ENCODE results near the gene DRD2. TPM values are rescaled to one million over a fixed set of nuclear protein-coding genes. Genes with fewer than 3 reads are reported as not detected.
"Not testable (repeated sequence)": the region's sequence is repeated elsewhere in the genome, so short reads cannot be mapped to it uniquely, and the experiment has no call there.

Gene DRD2
- not detected in 2 replicates for total RNA-seq (2014; rRNA removed; shearing (Covaris generic))

GRCh38 chr11:113475160-113475761 lies at the start of gene DRD2:
Gene DRD2, minus strand, starts transcription at chr11:113475398. Its CDS starts 50,747 bp downstream, at chr11:113424651.
- no peak for DNase-seq (ENCODE audit: low spot score)
- in situ Hi-C loops (cut with HindIII; ENCODE audit: low sequenced_read_pairs), result no loop called here

GRCh38 chr11:113523906-113524305 lies 48.7 kb upstream of the DRD2 start:
- DNase-seq (ENCODE audit: low spot score); in situ Hi-C loops (cut with HindIII; ENCODE audit: low sequenced_read_pairs): not testable (repeated sequence)

- no peak for DNase-seq (ENCODE audit: low spot score)
- in situ Hi-C loops (cut with HindIII; ENCODE audit: low sequenced_read_pairs), result no loop called here
These were observed 46.7 kb upstream of the DRD2 start for GRCh38 chr11:113521737-113522517.

GRCh38 chr11:113519989-113520613 lies 44.9 kb upstream of the DRD2 start:
- no peak for DNase-seq (ENCODE audit: low spot score)
- in situ Hi-C loops (cut with HindIII; ENCODE audit: low sequenced_read_pairs), result no loop called here

- in situ Hi-C loops (cut with HindIII; ENCODE audit: low sequenced_read_pairs), result no loop called here
These were observed 43.7 kb upstream of the DRD2 start for GRCh38 chr11:113518716-113519495.

GRCh38 chr11:113517361-113517760 lies 42.2 kb upstream of the DRD2 start:
- no peak for DNase-seq (ENCODE audit: low spot score)

More at GRCh38 chr11:113518716-113519495, 43.7 kb upstream of the DRD2 start:
- no peak for DNase-seq (ENCODE audit: low spot score)

GRCh38 chr11:113514856-113515255 lies 39.7 kb upstream of the DRD2 start:
- in situ Hi-C loops (cut with HindIII; ENCODE audit: low sequenced_read_pairs), result no loop called here

More at GRCh38 chr11:113517361-113517760, 42.2 kb upstream of the DRD2 start:
- in situ Hi-C loops (cut with HindIII; ENCODE audit: low sequenced_read_pairs), result no loop called here

GRCh38 chr11:113507341-113507740 lies 32.1 kb upstream of the DRD2 start:
- in situ Hi-C loops (cut with HindIII; ENCODE audit: low sequenced_read_pairs), result no loop called here
- DNase-seq (ENCODE audit: low spot score), result no peak

More at GRCh38 chr11:113514856-113515255, 39.7 kb upstream of the DRD2 start:
- DNase-seq (ENCODE audit: low spot score), result no peak

GRCh38 chr11:113506893-113507292 lies 31.7 kb upstream of the DRD2 start:
- DNase-seq (ENCODE audit: low spot score), result no peak
- in situ Hi-C loops (cut with HindIII; ENCODE audit: low sequenced_read_pairs), result no loop called here

GRCh38 chr11:113506461-113506860 lies 31.3 kb upstream of the DRD2 start:
- in situ Hi-C loops (cut with HindIII; ENCODE audit: low sequenced_read_pairs), result no loop called here
- DNase-seq (ENCODE audit: low spot score), result no peak

- in situ Hi-C loops (cut with HindIII; ENCODE audit: low sequenced_read_pairs), result no loop called here
These were observed 30.6 kb upstream of the DRD2 start for GRCh38 chr11:113505541-113506375.

GRCh38 chr11:113505046-113505445 lies 29.8 kb upstream of the DRD2 start:
- DNase-seq (ENCODE audit: low spot score), result no peak
- in situ Hi-C loops (cut with HindIII; ENCODE audit: low sequenced_read_pairs), result no loop called here

More at GRCh38 chr11:113505541-113506375, 30.6 kb upstream of the DRD2 start:
- DNase-seq (ENCODE audit: low spot score), result peak; percentile 1

- DNase-seq (ENCODE audit: low spot score), result no peak
These were observed 29.4 kb upstream of the DRD2 start for GRCh38 chr11:113504586-113504985.

GRCh38 chr11:113504071-113504470 lies 28.9 kb upstream of the DRD2 start:
- DNase-seq (ENCODE audit: low spot score), result no peak
- in situ Hi-C loops (cut with HindIII; ENCODE audit: low sequenced_read_pairs), result no loop called here

More at GRCh38 chr11:113504586-113504985, 29.4 kb upstream of the DRD2 start:
- in situ Hi-C loops (cut with HindIII; ENCODE audit: low sequenced_read_pairs), result no loop called here

- in situ Hi-C loops (cut with HindIII; ENCODE audit: low sequenced_read_pairs), result no loop called here
- no peak for DNase-seq (ENCODE audit: low spot score)
These were observed 22.1 kb upstream of the DRD2 start for GRCh38 chr11:113497066-113497910.

GRCh38 chr11:113496026-113496651 lies 20.9 kb upstream of the DRD2 start:
- in situ Hi-C loops (cut with HindIII; ENCODE audit: low sequenced_read_pairs), result no loop called here

GRCh38 chr11:113494021-113494420 lies 18.8 kb upstream of the DRD2 start:
- DNase-seq (ENCODE audit: low spot score), result no peak
- in situ Hi-C loops (cut with HindIII; ENCODE audit: low sequenced_read_pairs), result no loop called here

More at GRCh38 chr11:113496026-113496651, 20.9 kb upstream of the DRD2 start:
- no peak for DNase-seq (ENCODE audit: low spot score)
